Smooth muscle cell (in vitro differentiated cells): ENCODE results near the gene SFXN5. TPM values are rescaled to one million over a fixed set of nuclear protein-coding genes. Genes with fewer than 3 reads are reported as not detected.

Experiments
- DNase-seq: peaks from one replicate; lab custom pipeline; 2025; ENCODE audit not compliant: unreplicated experiment; lab: John Stamatoyannopoulos, UW
- H2AFZ ChIP-seq: fragments of 200-600 bp; sonication (generic); 2 replicates; pipeline ENCODE4 v1.6.0; 2016; ENCODE audit warnings: antibody characterized with exemption, low read depth, mild to moderate bottlenecking
- H3F3A ChIP-seq: fragments of 200-600 bp; sonication (generic); 2 replicates; pipeline ENCODE4 v1.6.0; 2017; ENCODE audit warnings: antibody characterized with exemption, low read depth
- H3K27ac ChIP-seq: fragments of 200-600 bp; sonication (generic); 2 replicates; pipeline ENCODE4 v1.5.1; 2016; ENCODE audit warnings: low read depth, mild to moderate bottlenecking
- H3K27me3 ChIP-seq: fragments of 200-600 bp; sonication (generic); 2 replicates; pipeline ENCODE4 v1.6.1; 2016; ENCODE audit warnings: low read depth, mild to moderate bottlenecking
- H3K36me3 ChIP-seq: fragments of 200-600 bp; sonication (generic); 2 replicates; pipeline ENCODE4 v1.5.1; 2016; ENCODE audit warnings: low read depth
- H3K4me1 ChIP-seq: fragments of 200-600 bp; sonication (generic); 2 replicates; pipeline ENCODE4 v1.5.1; 2016; ENCODE audit warnings: low read depth
- H3K4me2 ChIP-seq: fragments of 200-600 bp; sonication (generic); 2 replicates; pipeline ENCODE4 v1.6.0; 2016; ENCODE audit warnings: mild to moderate bottlenecking
- H3K4me3 ChIP-seq: fragments of 200-600 bp; sonication (generic); 2 replicates; pipeline ENCODE4 v1.5.1; 2016; ENCODE audit warnings: mild to moderate bottlenecking
- H3K79me2 ChIP-seq: fragments of 200-600 bp; sonication (generic); 2 replicates; pipeline ENCODE4 v1.6.0; 2016; ENCODE audit warnings: low read depth, mild to moderate bottlenecking
- H3K9ac ChIP-seq: fragments of 200-600 bp; sonication (generic); 2 replicates; pipeline ENCODE4 v1.6.0; 2016; ENCODE audit warnings: low read depth
- H3K9me3 ChIP-seq: fragments of 200-600 bp; sonication (generic); replicated peaks from 2 replicates; pipeline ENCODE4 v1.5.1; 2016; ENCODE audit warnings: low read depth
- H4K20me1 ChIP-seq: fragments of 200-600 bp; sonication (generic); 2 replicates; pipeline ENCODE4 v1.6.0; 2016; ENCODE audit warnings: low read depth
- CTCF ChIP-seq: fragments of 200-600 bp; sonication (generic); IDR thresholded peaks from 2 replicates; pipeline ENCODE4 v1.5.1; 2017; ENCODE audit warnings: borderline replicate concordance, mild to moderate bottlenecking, antibody characterized with exemption; ENCODE audit not compliant: insufficient read depth, poor library complexity, severe bottlenecking
- WGBS: methylation state at CpG from one replicate; pipeline ENCODE4 v1.1.7; 2016; ENCODE audit warnings: low lambda C conversion rate; 5-methylcytosine and 5-hydroxymethylcytosine counted together
- polyA plus RNA-seq: library from polyadenylated mRNA; unstranded; fragments of >200 nt; fragmentation: Nextera tagmentation; extraction: Ambion mirVana; gene quantifications from 2 replicates; pipeline ENCODE4 v1.2.1, GENCODE V29; 2016
- total RNA-seq: library from RNA; depleted of rRNA; stranded (reverse); fragments of >200 nt; gene quantifications from 2 replicates; pipeline ENCODE4 v1.2.3, GENCODE V29; 2014

SFXN5 gene
- total and polyA plus RNA-seq, 2 experiments from 2014 or later, result 6.9 to 8.3 TPM

- Histone ChIP-seq H3K27ac (no peak overlapping the region), H3K4me1 (peaks cover 16% of the 10 kb centered on the region), H3K79me2 (no peaks in the 10 kb centered on the region), H4K20me1 (peaks cover 10% of the 10 kb centered on the region), H3F3A (no peaks in the 10 kb centered on the region), H3K4me3 (no peak overlapping the region), H3K4me2 (no peak overlapping the region), H3K27me3 (peaks cover 65% of the 10 kb centered on the region), H3K9ac (no peak overlapping the region), H3K9me3 (no peaks in the 10 kb centered on the region), H3K36me3 (no peaks in the 10 kb centered on the region), H2AFZ (no peak overlapping the region)
- TF ChIP-seq CTCF, result no peak
- WGBS, result 91% methylated on average over 1 of the region's 1 CpG
- DNase-seq, result no peak
Measured at GRCh38 chr2:72929010-72929409, 142.5 kb downstream of the SFXN5 start.

- no peak overlapping the region for H2AFZ ChIP-seq
- WGBS, result 82% methylated on average over 8 of the region's 8 CpGs
- H3F3A ChIP-seq, result no peaks in the 10 kb centered on the region
- no peak overlapping the region for H3K4me3 ChIP-seq
- no peak for TF ChIP-seq CTCF
- no peak overlapping the region for H3K4me2 ChIP-seq
- no peaks in the 10 kb centered on the region for H3K9me3 ChIP-seq
- DNase-seq, result no peak
- no peaks in the 10 kb centered on the region for H3K79me2 ChIP-seq
- no peak overlapping the region for H3K9ac ChIP-seq
- no peaks in the 10 kb centered on the region for H3K36me3 ChIP-seq
- H4K20me1 ChIP-seq, result peaks cover 10% of the 10 kb centered on the region
- no peak overlapping the region for H3K27ac ChIP-seq
- peaks cover 76% of the 10 kb centered on the region for H3K27me3 ChIP-seq
- peaks cover 20% of the 10 kb centered on the region for H3K4me1 ChIP-seq
Measured at GRCh38 chr2:72927619-72928550, 143.6 kb downstream of the SFXN5 start.

GRCh38 chr2:72926811-72927465, 144.6 kb downstream of the SFXN5 start:
- Histone ChIP-seq H2AFZ (no peak overlapping the region), H3K27me3 (peaks cover 86% of the 10 kb centered on the region), H3K27ac (no peak overlapping the region), H4K20me1 (peaks cover 10% of the 10 kb centered on the region), H3K4me3 (no peak overlapping the region), H3K4me2 (no peak overlapping the region), H3K79me2 (no peaks in the 10 kb centered on the region), H3K9me3 (no peaks in the 10 kb centered on the region), H3K36me3 (no peaks in the 10 kb centered on the region), H3F3A (no peaks in the 10 kb centered on the region), H3K4me1 (peaks cover 20% of the 10 kb centered on the region), H3K9ac (no peak overlapping the region)
- no peak for TF ChIP-seq CTCF
- 70% methylated on average over 6 of the region's 6 CpGs for WGBS
- no peak for DNase-seq
